Cortex of kidney (tissue), 1 donor: ENCODE data around the gene CNR1.

ENCODE experiments used
- DNase-seq: peaks from one replicate; lab custom pipeline; 2025; lab: John Stamatoyannopoulos, UW

The CNR1 gene

DNA sequence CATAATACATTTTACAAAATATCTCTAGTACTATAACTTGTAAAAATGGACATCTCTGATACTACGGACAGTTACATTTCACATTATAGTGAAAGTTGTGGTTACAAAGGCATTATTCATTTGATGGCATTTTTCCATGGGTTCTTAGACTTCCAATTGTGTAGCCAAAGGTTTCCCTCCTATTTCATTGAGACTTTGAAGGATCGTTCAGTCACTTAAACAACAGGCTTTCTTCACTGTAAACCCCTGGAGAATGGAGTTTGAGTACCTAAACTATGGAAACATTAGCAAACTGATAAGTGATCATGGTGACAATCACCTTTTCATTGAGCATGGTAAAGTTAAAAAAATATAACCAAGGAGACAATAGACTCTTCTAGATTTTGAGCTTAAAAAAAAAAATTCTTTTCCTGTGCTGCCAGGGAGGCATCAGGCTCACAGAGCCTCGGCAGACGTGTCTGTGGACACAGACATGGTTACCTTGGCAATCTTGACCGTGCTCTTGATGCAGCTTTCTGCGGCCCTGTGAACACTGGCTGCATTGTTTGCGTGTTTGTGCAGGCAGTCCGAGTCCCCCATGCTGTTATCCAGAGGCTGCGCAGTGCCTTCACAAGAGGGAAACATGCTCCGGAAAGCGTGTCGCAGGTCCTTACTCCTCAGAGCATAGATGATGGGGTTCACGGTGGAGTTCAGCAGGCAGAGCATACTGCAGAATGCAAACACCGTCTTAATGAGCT lies 22.6 kb downstream of the CNR1 start:
- DNase-seq, result no peak

DNA sequence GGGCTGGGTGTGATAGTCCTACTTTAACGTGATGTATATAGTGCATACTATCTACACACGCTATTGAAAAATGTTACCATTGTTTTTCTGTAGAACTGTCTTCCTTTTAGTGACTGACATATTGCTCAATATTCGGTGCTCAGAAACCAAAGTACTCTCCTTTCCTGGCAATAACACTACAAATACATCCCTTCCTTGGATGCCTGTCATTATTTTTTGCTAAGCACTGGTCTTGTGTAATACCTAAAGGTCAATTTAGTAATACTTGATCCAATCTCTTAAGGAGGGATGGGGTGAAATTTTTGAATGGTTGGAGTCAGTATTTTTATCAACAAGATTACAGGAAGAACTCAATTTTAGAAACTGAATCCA lies 23.9 kb downstream of the CNR1 start:
- no peak for DNase-seq

- no peak for DNase-seq
Measured at GRCh38 chr6:88141561-88142296, 24.4 kb downstream of the CNR1 start.

DNA sequence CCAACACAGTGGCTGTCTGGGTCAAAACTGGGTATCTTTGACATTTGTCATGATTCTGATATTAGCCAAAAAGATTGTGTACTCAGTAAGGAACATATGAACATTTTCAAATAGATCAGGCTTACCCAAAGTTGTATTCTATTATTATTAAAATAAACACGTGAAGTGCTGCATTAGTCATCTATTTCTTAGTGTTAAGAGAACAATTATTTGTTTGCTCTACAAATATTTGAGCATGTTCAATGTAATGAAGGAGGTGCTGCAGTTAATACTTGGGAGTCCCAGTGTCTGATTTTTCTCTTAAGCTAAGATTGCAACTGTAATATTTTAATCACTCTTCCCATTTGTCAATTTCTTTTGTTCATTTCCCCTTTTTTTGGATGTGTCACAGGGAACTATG lies 28.2 kb downstream of the CNR1 start:
- DNase-seq, result no peak

DNA sequence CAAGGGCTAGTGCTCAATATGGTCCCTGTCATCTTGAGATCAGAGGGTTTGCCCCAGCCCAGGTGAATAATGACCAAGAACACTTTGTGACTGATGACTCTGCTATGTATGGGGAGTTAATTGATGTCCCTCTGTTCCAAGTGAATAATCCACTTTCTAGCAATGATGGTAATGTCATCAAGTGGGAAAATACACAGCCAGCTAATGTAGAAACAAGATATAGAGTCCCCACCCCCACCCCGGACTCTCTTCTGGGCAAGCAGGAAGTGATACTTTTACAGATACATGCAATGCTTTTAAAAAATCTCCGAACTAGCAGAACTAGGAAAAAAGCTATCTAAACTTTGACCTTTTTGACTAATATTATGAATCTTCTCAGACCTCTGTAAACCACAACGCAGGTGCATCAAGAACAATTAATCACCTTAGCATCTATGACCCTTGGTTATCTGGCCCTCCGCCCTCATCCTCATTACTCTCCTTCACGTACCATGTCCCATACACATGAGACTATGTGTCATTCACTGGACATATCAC lies 30.5 kb downstream of the CNR1 start:
- DNase-seq, result no peak

DNA sequence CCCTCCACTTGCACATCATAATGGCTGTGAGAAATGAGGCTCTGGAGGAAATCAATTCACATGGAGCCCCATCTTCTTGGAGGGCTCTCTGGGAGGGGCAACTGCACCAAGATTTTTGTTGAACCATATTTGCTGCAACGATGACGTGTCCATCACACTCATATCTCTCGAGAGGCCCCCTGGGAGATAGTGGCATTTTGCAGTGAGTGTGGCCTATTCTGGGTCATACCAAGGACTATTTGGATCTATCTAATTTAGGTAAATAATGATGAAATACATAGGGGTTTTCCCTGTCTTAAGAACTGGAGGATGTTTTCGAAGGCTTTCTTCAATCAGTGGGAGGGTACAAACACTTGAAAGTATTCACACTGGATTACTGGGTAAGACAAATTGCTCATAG lies 31.6 kb downstream of the CNR1 start:
- no peak for DNase-seq

- no peak for DNase-seq
Measured at GRCh38 chr6:88133718-88134117, 32.4 kb downstream of the CNR1 start.

GRCh38 chr6:88124925-88125557 lies 41.1 kb downstream of the CNR1 start:
- no peak for DNase-seq

- no peak for DNase-seq
Measured at GRCh38 chr6:88120635-88121034, 45.5 kb downstream of the CNR1 start.

DNA sequence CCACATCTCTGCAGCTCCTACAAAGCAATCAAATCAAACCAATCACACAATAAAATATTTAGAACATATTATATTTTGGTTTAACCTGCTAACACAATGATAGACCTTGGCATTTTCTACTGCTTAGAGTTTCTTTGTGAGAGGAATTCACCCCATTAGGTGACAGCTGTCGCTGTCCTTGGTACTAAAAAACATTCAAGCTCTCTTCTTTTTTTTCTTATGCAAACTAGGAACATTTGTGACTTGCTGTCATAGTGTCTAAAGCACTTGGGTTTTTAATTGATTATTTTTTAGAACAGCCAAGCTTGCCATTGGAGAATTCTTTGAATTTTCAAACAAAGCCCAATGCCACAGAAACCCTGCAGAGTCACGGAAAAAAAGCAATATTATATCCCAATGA lies 46.4 kb downstream of the CNR1 start:
- DNase-seq, result no peak

- DNase-seq, result no peak
Measured at GRCh38 chr6:88116276-88116675, 49.9 kb downstream of the CNR1 start.

GRCh38 chr6:88115307-88115706 lies 50.8 kb downstream of the CNR1 start:
- no peak for DNase-seq

GRCh38 chr6:88114838-88115237 lies 51.3 kb downstream of the CNR1 start:
- no peak for DNase-seq

DNA sequence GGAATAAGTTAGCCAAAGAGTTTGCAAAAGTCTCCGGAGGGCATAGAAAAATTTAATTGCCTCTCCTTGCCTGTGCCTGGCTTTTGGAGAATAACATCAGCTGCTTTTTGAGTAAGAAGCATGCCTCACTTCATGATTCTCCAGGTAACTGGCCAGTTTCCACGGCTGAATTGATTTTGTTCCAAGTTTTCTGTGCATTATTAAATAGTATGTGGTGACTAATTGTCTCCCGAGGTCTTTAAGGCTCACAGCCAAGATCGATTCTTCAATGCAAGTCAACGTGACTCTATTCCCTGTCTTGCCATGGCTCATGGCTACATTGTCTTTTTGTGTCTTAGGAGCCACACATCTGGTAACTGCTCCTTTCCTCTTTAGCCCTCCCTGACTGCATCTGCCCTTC lies 54.2 kb downstream of the CNR1 start:
- DNase-seq, result no peak

GRCh38 chr6:88107241-88107640 lies 58.9 kb downstream of the CNR1 start:
- DNase-seq, result no peak

- no peak for DNase-seq
Measured at GRCh38 chr6:88105741-88106340, 60.3 kb downstream of the CNR1 start.
